ENCODE data around the gene CASP8AP2. TPM values are rescaled to one million over a fixed set of nuclear protein-coding genes. Genes with fewer than 3 reads are reported as not detected.

Gene CASP8AP2
- total RNA-seq, 4 donors from 2014 or later = 8.6 to 24.0 (median 11.0) TPM

DNA sequence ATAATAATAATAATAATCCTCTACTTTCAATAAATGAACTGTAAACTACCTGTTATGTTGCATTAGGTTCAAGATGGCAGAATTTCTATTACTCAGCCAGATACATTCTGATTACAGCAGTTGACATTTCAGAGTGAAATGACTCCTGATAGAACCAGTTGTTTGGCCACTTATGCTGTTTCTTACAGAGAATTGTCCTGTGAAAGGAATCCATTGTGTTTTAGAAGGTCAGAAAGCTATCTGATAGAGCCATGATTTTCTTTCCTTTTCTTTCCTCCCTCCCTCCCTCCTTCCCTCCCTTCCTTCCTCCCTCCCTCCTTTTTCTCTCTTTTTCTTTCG, 81.2 kb downstream of the CASP8AP2 start:
- no peak for DNase-seq (ENCODE audit: low spot score)
- ATAC-seq (ENCODE audit: low FRiP score) = no peak

DNA sequence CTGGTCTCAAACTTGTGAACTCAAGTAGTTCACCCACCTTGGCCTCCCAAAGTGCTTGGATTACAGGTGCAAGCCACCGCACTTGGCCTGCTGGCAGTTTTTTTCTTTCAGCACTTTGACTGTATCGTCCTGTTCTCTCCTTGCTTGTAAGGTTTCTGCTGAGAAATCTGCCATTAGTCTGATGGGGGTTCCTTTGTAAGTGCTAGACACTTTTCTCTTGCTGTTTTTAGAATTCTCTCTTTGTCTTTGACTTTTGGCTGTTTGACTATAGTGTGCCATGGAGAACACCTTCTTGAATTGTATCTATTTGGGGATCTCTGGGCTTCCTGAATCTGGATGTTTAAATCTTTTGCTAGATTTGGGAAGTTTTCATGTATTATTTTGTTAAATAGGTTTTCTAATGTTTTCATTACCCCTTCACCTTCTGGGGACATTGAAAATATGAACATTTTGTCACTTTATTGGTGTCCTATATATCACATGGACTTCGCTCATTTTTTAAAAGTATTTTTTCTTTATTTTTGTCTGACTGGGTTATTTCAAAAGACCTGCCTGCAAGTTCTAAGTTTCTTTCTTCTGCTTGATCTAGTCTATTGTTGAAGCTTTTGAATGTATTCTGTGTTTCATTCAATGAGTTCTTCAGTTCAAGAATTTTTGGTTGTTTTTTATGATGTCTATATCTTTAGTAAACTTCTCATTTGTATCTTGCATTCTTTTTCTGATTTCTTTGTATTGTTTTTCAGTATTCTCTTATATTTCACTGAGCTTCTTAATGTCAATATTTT, 86.6 kb downstream of the CASP8AP2 start:
- DNase-seq (ENCODE audit: low spot score) (no peak), ATAC-seq (ENCODE audit: low FRiP score) (no peak)
- TF ChIP-seq, protein P1, sequence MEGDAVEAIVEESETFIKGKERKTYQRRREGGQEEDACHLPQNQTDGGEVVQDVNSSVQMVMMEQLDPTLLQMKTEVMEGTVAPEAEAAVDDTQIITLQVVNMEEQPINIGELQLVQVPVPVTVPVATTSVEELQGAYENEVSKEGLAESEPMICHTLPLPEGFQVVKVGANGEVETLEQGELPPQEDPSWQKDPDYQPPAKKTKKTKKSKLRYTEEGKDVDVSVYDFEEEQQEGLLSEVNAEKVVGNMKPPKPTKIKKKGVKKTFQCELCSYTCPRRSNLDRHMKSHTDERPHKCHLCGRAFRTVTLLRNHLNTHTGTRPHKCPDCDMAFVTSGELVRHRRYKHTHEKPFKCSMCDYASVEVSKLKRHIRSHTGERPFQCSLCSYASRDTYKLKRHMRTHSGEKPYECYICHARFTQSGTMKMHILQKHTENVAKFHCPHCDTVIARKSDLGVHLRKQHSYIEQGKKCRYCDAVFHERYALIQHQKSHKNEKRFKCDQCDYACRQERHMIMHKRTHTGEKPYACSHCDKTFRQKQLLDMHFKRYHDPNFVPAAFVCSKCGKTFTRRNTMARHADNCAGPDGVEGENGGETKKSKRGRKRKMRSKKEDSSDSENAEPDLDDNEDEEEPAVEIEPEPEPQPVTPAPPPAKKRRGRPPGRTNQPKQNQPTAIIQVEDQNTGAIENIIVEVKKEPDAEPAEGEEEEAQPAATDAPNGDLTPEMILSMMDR (IDR thresholded peaks at IDR 0.05) = no peak

More for the DNA sequence above, 81.2 kb downstream of the CASP8AP2 start:
- TF ChIP-seq, protein P1 (IDR thresholded peaks at IDR 0.05) = no peak

DNA sequence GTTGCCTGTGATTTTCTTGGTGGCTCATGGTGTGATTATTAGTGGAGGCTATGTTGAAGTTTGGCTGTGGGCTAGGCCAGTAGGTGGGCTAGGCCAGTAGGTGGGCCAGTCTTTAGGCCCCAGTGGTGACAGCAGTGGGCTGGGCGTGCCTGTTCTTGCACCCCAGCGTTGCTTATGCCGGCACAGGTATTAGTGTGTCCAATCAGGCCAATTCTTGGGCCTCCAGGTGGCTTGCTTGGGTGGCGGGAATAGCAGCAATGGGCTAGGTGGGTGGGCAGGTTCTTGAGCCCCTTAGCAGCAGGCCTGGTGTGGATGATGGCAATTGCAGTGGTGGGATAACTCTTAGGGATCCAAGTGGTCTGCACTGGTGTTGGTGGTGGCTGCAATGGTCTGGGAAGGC, 87.5 kb downstream of the CASP8AP2 start:
- no peak for ATAC-seq (ENCODE audit: low FRiP score)
- TF ChIP-seq, protein P1 (IDR thresholded peaks at IDR 0.05) = no peak
- DNase-seq (ENCODE audit: low spot score) = no peak

DNA sequence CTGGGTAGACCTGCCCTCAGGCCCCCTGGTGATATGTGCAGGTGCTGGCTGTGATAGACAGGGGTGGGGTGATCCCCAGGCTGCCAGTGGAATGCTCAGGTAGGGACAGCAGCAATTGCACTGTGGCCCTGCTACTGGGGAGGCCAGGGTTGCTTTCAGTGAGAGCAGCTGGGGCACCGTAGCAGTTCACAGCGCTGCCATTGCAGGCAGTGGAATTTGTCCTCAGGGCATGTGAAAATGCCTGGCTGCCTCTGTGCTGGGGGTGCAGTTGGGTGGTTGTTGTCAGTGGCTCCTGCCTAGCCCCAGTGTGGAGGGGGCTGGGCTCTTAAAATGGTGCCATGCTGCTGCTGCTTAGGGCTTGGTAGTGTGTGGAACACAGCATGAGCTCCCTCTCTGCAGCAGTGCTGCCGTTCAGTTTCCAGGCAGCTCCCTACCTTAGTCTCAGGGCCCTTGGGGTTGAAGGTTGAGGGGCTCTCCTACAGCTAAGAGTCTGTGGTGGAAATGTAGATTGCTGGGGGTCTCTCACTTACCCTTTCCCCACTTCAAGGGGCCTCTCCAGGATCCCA, 88.2 kb downstream of the CASP8AP2 start:
- TF ChIP-seq, protein P1 (IDR thresholded peaks at IDR 0.05) = no peak
- no peak for ATAC-seq (ENCODE audit: low FRiP score)
- DNase-seq (ENCODE audit: low spot score) = no peak

Small RNA genes within 50 kb of the gene (small RNA-seq; reads per million reads assigned to genes)
- gene DNAJC19P6 = not detected
- gene RF00019 = not detected

Other genes starting within 250 kb of the CASP8AP2 start
- 10 to 100 TPM; 12.7 to 21.3 (median 20.3) TPM for gene LYRM2, start 191.1 kb upstream of the CASP8AP2 start, total RNA-seq
- gene MDN1, start 10.1 kb upstream of the CASP8AP2 start, total RNA-seq = 10 to 100 TPM; 21.6 to 58.5 (median 33.3) TPM
- not detected for gene GJA10, start 64.6 kb downstream of the CASP8AP2 start, total RNA-seq